NCI-H2171 treated with DMSO at 0.1 percent for 48 hours (cell line): Measurements from ENCODE around the gene ANO8.
"Not testable (repeated sequence)": the region's sequence is repeated elsewhere in the genome, so short reads cannot be mapped to it uniquely, and the experiment has no call there.

Experiments
- DNase-seq: peaks from one replicate; lab custom pipeline; 2025; lab: John Stamatoyannopoulos, UW

ANO8 gene

GRCh38 chr19:17286752-17287151, 47.9 kb downstream of the ANO8 start:
- DNase-seq: no peak

DNA sequence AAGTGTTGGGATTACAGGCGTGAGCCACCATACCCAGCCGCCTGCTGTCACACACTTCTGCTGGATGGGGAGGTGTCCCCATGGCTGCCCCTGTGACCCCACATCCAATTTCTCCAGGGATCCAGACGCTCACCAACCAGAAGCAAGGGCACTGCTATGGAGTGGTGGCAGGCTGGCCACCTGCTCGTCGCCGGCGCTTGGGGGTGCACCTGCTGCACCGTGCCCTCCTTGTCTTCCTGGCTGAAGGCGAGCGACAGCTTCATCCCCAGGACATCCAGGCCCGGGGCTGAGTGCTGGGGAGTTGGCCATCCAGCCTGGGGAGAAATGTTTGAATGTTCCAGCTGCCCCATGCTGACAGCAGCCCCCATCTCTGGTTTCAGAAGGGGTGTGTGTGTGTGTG, 48.4 kb downstream of the ANO8 start:
- DNase-seq: no peak

GRCh38 chr19:17285415-17286135, 49.1 kb downstream of the ANO8 start:
- no peak for DNase-seq

GRCh38 chr19:17283504-17283996, 51.1 kb downstream of the ANO8 start:
- DNase-seq: no peak

GRCh38 chr19:17282488-17283125, 52.0 kb downstream of the ANO8 start:
- DNase-seq: peak; percentile 68

DNA sequence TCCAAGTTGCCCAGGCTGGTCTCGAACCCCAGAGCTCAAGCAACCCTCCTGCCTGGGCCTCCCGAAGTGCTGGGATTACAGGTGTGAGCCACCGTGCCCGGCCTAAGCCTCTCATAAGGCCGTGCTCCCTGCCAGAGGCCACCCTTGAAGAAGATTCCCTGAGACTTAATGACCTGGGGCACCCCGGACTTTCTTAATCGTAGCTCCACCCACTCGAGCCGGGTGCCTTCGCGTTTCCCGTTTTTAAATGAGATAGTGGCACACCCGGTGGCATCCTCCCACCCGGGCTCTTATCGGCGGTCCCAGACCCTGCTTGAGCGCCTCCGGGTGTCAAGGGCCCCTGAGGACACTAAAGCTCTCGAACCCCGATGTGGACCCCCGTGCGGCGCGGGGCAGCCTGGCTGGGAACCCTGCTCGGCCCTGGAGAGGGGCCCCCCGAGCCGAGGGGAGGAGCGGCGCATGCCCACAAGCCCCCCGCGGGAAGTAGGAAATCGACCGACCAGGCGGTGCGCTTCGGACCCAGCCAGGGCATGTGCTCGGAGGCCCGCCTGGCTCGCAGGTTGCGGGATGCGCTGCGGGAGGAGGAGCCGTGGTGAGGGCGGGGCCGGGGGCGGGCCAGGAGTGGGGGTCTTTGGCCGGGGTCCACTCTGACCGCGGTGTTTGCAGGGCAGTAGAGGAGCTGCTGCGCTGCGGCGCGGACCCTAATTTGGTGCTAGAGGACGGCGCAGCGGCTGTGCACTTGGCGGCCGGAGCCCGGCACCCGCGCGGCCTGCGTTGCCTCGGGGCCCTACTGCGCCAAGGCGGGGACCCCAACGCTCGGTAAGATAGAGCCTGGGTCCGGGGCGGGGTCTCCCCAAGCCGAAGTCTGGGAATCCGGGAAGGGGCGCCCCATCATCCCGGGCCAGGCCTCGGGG, 53.0 kb downstream of the ANO8 start, which contains the start of gene ANKLE1:
Gene ANKLE1 (plus strand): TSS at position 511 of the 914 bp plus-strand sequence. CDS start 20 bp downstream, at position 531.
- DNase-seq: no peak

DNA sequence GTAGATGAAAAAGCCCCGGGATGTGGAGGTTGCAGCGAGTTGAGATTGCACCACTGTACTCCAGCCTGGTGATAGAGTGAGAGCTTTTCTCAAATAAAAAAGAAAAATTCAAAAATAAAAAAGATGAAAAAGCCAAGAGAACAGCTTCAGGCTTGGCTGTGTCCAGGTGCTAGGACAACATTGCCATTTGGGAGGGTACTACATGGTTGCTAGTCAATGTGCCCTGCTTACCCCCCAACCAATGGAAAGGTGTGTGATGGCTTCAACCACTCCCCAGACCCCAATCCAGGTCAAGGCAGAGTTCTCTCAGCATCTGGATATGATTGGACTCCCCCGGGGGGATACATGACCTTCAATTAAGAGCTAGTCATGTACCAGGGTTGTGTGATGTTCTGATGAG, 55.2 kb downstream of the ANO8 start:
- DNase-seq: no peak

- DNase-seq: no peak
Observed at GRCh38 chr19:17275441-17276175, 59.0 kb downstream of the ANO8 start.

DNA sequence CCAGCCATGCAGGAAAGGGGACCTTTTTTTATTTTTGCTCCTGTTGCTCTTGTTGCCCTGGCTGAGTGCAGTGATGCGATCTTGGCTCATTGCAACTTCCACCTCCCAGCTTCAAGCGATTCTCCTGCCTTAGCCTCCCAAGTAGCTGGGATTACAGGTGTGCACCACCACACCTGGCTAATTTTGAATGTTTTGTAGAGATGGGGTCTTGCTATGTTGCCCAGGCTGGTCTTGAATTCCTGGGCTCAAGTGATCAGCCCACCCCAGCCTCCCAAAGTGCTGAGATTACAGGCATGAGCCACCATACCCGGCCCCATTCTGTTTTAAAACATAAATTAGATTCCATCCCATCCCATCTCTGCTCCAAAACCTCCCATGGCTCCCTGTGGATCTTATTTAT, 59.8 kb downstream of the ANO8 start:
- not testable (repeated sequence) for DNase-seq
